Left renal cortex interstitium (tissue), 4 donors: ENCODE measurements around the gene AP3S1. TPM values are rescaled to one million over a fixed set of nuclear protein-coding genes. Genes with fewer than 3 reads are reported as not detected.
"Not testable (repeated sequence)": the region's sequence is repeated elsewhere in the genome, so short reads cannot be mapped to it uniquely, and the experiment has no call there.

Source experiments
- DNase-seq, 4 donors: peaks; one replicate each; pipeline ENCODE4 v3.0.0-alpha.2; 2013; ENCODE audit warnings: low read depth in 4 of 4, low spot score in 2 of 4, missing footprints in 1 of 4
- polyA plus RNA-seq, 4 donors: library from polyadenylated mRNA; unstranded; fragments of 120-200 nt; gene quantifications; one replicate each; pipeline ENCODE4 v1.2.1, GENCODE V29; 2013; ENCODE audit not compliant: insufficient read length in 4 of 4

Gene AP3S1
- polyA plus RNA-seq, 4 donors = 102 to 128 (median 119) TPM

GRCh38 chr5:115859378-115859777 lies 17.6 kb downstream of the AP3S1 start:
- no peak for DNase-seq

- no peak for DNase-seq
Observed at GRCh38 chr5:115869256-115869795, 27.6 kb downstream of the AP3S1 start.

- no peak for DNase-seq
Observed at GRCh38 chr5:115872447-115872846, 30.7 kb downstream of the AP3S1 start.

GRCh38 chr5:115873392-115873791 lies 31.7 kb downstream of the AP3S1 start:
- no peak for DNase-seq

- no peak for DNase-seq
Observed at GRCh38 chr5:115875447-115875846, 33.7 kb downstream of the AP3S1 start.

GRCh38 chr5:115877342-115877741 lies 35.6 kb downstream of the AP3S1 start:
- DNase-seq = not testable (repeated sequence)

- not testable (repeated sequence) for DNase-seq
Observed at GRCh38 chr5:115882434-115882833, 40.7 kb downstream of the AP3S1 start.

GRCh38 chr5:115884704-115885103 lies 43.0 kb downstream of the AP3S1 start:
- DNase-seq = no peak

GRCh38 chr5:115885208-115885607 lies 43.5 kb downstream of the AP3S1 start:
- DNase-seq = not testable (repeated sequence)

GRCh38 chr5:115888027-115888426 lies 46.3 kb downstream of the AP3S1 start:
- peak in 1 of 4 donors; percentile 15 for DNase-seq

- DNase-seq = no peak
Observed at GRCh38 chr5:115892021-115892420, 50.3 kb downstream of the AP3S1 start.

- no peak for DNase-seq
Observed at GRCh38 chr5:115894342-115894741, 52.6 kb downstream of the AP3S1 start.

GRCh38 chr5:115895821-115896220 lies 54.1 kb downstream of the AP3S1 start:
- DNase-seq = no peak

- DNase-seq = no peak
Observed at GRCh38 chr5:115898656-115899055, 56.9 kb downstream of the AP3S1 start.

GRCh38 chr5:115907177-115907576 lies 65.4 kb downstream of the AP3S1 start:
- no peak for DNase-seq

- not testable (repeated sequence) for DNase-seq
Observed at GRCh38 chr5:115913623-115914400, 72.1 kb downstream of the AP3S1 start.

GRCh38 chr5:115920171-115920725 lies 78.5 kb downstream of the AP3S1 start:
- DNase-seq = no peak

- not testable (repeated sequence) for DNase-seq
Observed at GRCh38 chr5:115928578-115929407, 87.1 kb downstream of the AP3S1 start.

- DNase-seq = not testable (repeated sequence)
Observed at GRCh38 chr5:115930171-115930570, 88.4 kb downstream of the AP3S1 start.

GRCh38 chr5:115930630-115931337 lies 89.0 kb downstream of the AP3S1 start:
- DNase-seq = no peak
